HL-60 (cell line): ENCODE data around the gene CD82.

Experiments used
- DNase-seq, 2 experiments: peaks; one replicate each; pipeline ENCODE4 v3.0.0-alpha.2; 2010 to 2020; ENCODE audit warnings: low read depth in 1 of 2, low spot score in 1 of 2
- H3K27ac ChIP-seq: fragments of 250-450 bp; sonication (Bioruptor Pico); replicated peaks from 2 replicates; pipeline ENCODE4 v1.5.1; 2020; ENCODE audit warnings: mild to moderate bottlenecking, moderate library complexity
- H3K27me3 ChIP-seq: fragments of 250-450 bp; sonication (Bioruptor Pico); 2 replicates; pipeline ENCODE4 v1.5.1; 2021; ENCODE audit warnings: mild to moderate bottlenecking, moderate library complexity; ENCODE audit not compliant: insufficient read depth, poor library complexity, severe bottlenecking
- H3K4me3 ChIP-seq: replicated peaks from 2 replicates; pipeline ENCODE4 v1.5.1; 2011; ENCODE audit warnings: mild to moderate bottlenecking, control low read depth, low read length; ENCODE audit not compliant: insufficient read depth
- GABPA ChIP-seq: IDR thresholded peaks from 2 replicates; pipeline ENCODE4 v1.6.1; 2012; ENCODE audit warnings: low read depth
- POLR2AphosphoS5 ChIP-seq: IDR thresholded peaks from 2 replicates; pipeline ENCODE4 v1.6.1; 2012; ENCODE audit warnings: low read depth
- REST ChIP-seq: IDR thresholded peaks from 2 replicates; pipeline ENCODE4 v1.6.1; 2012; ENCODE audit warnings: low read depth; ENCODE audit not compliant: insufficient replicate concordance
- SPI1 ChIP-seq: IDR thresholded peaks from 2 replicates; pipeline ENCODE4 v1.6.1; 2012; ENCODE audit warnings: low read depth, mild to moderate bottlenecking, borderline replicate concordance
- TF ChIP-seq, protein P1 (sequence below): IDR thresholded peaks from one replicate; pipeline ENCODE4 v1.5.1; 2011; ENCODE audit warnings: low read length, control low read depth, inconsistent platforms; ENCODE audit not compliant: insufficient read depth

Gene CD82

GRCh38 chr11:44595006-44595405, 29.5 kb downstream of the CD82 start:
- Histone ChIP-seq H3K4me3 (no peak overlapping the region), H3K27ac (no peak overlapping the region)
- DNase-seq, result no peak

GRCh38 chr11:44595964-44596381, 30.5 kb downstream of the CD82 start:
- H3K27me3 ChIP-seq, result no peaks in the 10 kb centered on the region
- no peak for DNase-seq
- H3K27ac ChIP-seq, result no peak overlapping the region
- H3K4me3 ChIP-seq, result no peak overlapping the region
- TF ChIP-seq GABPA (no peak), SPI1 (no peak), REST (no peak), POLR2AphosphoS5 (no peak)
- TF ChIP-seq, protein P1, sequence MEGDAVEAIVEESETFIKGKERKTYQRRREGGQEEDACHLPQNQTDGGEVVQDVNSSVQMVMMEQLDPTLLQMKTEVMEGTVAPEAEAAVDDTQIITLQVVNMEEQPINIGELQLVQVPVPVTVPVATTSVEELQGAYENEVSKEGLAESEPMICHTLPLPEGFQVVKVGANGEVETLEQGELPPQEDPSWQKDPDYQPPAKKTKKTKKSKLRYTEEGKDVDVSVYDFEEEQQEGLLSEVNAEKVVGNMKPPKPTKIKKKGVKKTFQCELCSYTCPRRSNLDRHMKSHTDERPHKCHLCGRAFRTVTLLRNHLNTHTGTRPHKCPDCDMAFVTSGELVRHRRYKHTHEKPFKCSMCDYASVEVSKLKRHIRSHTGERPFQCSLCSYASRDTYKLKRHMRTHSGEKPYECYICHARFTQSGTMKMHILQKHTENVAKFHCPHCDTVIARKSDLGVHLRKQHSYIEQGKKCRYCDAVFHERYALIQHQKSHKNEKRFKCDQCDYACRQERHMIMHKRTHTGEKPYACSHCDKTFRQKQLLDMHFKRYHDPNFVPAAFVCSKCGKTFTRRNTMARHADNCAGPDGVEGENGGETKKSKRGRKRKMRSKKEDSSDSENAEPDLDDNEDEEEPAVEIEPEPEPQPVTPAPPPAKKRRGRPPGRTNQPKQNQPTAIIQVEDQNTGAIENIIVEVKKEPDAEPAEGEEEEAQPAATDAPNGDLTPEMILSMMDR, result no peak

More at GRCh38 chr11:44595006-44595405, 29.5 kb downstream of the CD82 start:
- no peaks in the 10 kb centered on the region for H3K27me3 ChIP-seq
- TF ChIP-seq SPI1 (no peak), GABPA (no peak), REST (no peak), POLR2AphosphoS5 (no peak)
- TF ChIP-seq, protein P1, result no peak

- no peak overlapping the region for H3K27ac ChIP-seq
- no peak for TF ChIP-seq SPI1
- no peak for TF ChIP-seq GABPA
- TF ChIP-seq REST, result no peak
- TF ChIP-seq, protein P1, result no peak
- no peak for TF ChIP-seq POLR2AphosphoS5
- no peak for DNase-seq
Measured at GRCh38 chr11:44596525-44597276, 31.2 kb downstream of the CD82 start.

More at GRCh38 chr11:44596525-44597276, 31.2 kb downstream of the CD82 start:
- Histone ChIP-seq H3K4me3 (no peak overlapping the region), H3K27me3 (no peaks in the 10 kb centered on the region)
